K562 (cell line): ENCODE results near the gene NPIPA3. TPM values are rescaled to one million over a fixed set of nuclear protein-coding genes. Genes with fewer than 3 reads are reported as not detected.

Experiments used
- ATAC-seq: fragments of 200-7000 bp; cut with Tn5 transposase; 3 replicates; pipeline ENCODE4 v1.9.1; 2020; ENCODE audit warnings: moderate library complexity
- BruUV-seq: library from RNA; stranded (reverse); fragments of 400-500 nt; replicated peaks from 2 replicates; lab custom pipeline; 2021; lab: Mats Ljungman, UMichigan
- CTCF ChIA-PET: fragments of 300-600 bp; formaldehyde crosslinking; extraction: SDS; loops from one replicate; lab custom pipeline; 2021; ENCODE audit warnings: low intra/inter-chr PET ratio; lab: Yijun Ruan, JAX
- POLR2A ChIA-PET: fragments of 300-600, 350-650 bp; sonication (Branson Sonifier 250); formaldehyde crosslinking; extraction: SDS; loops from one replicate; lab custom pipeline; 2021; ENCODE audit warnings: antibody characterized with exemption, inconsistent platforms; lab: Yijun Ruan, JAX
- DNase-seq, 4 experiments: peaks; one replicate each; pipeline versions ENCODE4 v3.0.0 to v3.0.0-alpha.2; 2011 to 2018; ENCODE audit warnings: low spot score in 3 of 4, mixed read lengths in 3 of 4; ENCODE audit errors: extremely low read depth in 1 of 4
- FAIRE-seq: peaks from 2 replicates; lab custom pipeline; 2011; peaks lifted over from hg19 to GRCh38; lab: Jason Lieb, UNC
- H2AFZ ChIP-seq: 2 replicates; pipeline ENCODE4 v1.6.0; 2011; ENCODE audit warnings: low read depth, low read length, control low read depth, inconsistent platforms
- H3K27ac ChIP-seq: fragments of 200-600 bp; 3 replicates; pipeline ENCODE4 v1.8.0; 2011; ENCODE audit warnings: low read depth, mild to moderate bottlenecking, control low read depth, inconsistent platforms, low read length, moderate library complexity, mixed read lengths; ENCODE audit errors: extremely low read depth
- H3K27me3 ChIP-seq, 2 experiments: fragments of 300-600 bp in 1 of 2; 2 replicates in 1 of 2; 3 replicates in 1 of 2; pipeline versions ENCODE4 v1.6.0 to v1.8.0; 2011; ENCODE audit warnings: inconsistent platforms in 2 of 2, low read length in 2 of 2, mild to moderate bottlenecking in 1 of 2, mixed read lengths in 1 of 2, moderate library complexity in 1 of 2; ENCODE audit not compliant: control insufficient read depth in 2 of 2, insufficient read depth in 2 of 2
- H3K36me3 ChIP-seq: fragments of 300-600 bp; 3 replicates; pipeline ENCODE4 v1.8.0; 2011; ENCODE audit warnings: mild to moderate bottlenecking, low read length, inconsistent platforms; ENCODE audit not compliant: control insufficient read depth, insufficient read depth
- H3K4me1 ChIP-seq, 2 experiments: fragments of 200-600 bp in 1 of 2; replicated peaks in 1 of 2; 2 replicates in 1 of 2; 3 replicates in 1 of 2; pipeline versions ENCODE4 v1.5.1 to v1.8.0; 2011; ENCODE audit warnings: inconsistent platforms in 2 of 2, low read length in 2 of 2, mild to moderate bottlenecking in 1 of 2, mixed read lengths in 1 of 2, moderate library complexity in 1 of 2; ENCODE audit not compliant: control insufficient read depth in 2 of 2, insufficient read depth in 2 of 2
- H3K4me2 ChIP-seq: 2 replicates; pipeline ENCODE4 v1.6.1; 2011; ENCODE audit warnings: low read length, control low read depth, inconsistent platforms, mixed read lengths; ENCODE audit not compliant: insufficient read depth
- H3K4me3 ChIP-seq: fragments of 200-600 bp; sonication (generic), shearing (Covaris generic); 2 replicates; pipeline ENCODE4 v1.5.1; 2016; ENCODE audit warnings: control low read depth, inconsistent platforms
- H3K79me2 ChIP-seq: fragments of 200-600 bp; 3 replicates; pipeline ENCODE4 v1.8.0; 2011; ENCODE audit warnings: low read length, inconsistent platforms; ENCODE audit not compliant: control insufficient read depth, insufficient read depth
- H3K9ac ChIP-seq, 2 experiments: 2 replicates each; pipeline versions ENCODE4 v1.6.0 to v1.6.1; 2011; ENCODE audit warnings: low read depth in 2 of 2, low read length in 2 of 2, control low read depth in 1 of 2, inconsistent platforms in 1 of 2, mild to moderate bottlenecking in 1 of 2, mixed read lengths in 1 of 2; ENCODE audit not compliant: insufficient read depth in 1 of 2
- H3K9me1 ChIP-seq: one replicate; pipeline ENCODE4 v1.6.0; 2011; ENCODE audit warnings: inconsistent platforms, mild to moderate bottlenecking, low read length, moderate library complexity; ENCODE audit not compliant: control insufficient read depth, insufficient read depth
- H3K9me3 ChIP-seq: replicated peaks from 2 replicates; pipeline ENCODE4 v1.5.1; 2011; ENCODE audit warnings: low read depth, low read length, inconsistent platforms; ENCODE audit not compliant: control insufficient read depth, insufficient read depth
- H4K20me1 ChIP-seq: replicated peaks from 2 replicates; pipeline ENCODE4 v1.6.1; 2011; ENCODE audit warnings: low read length, inconsistent platforms, mixed read lengths; ENCODE audit not compliant: control insufficient read depth, insufficient read depth
- BDP1 ChIP-seq: IDR thresholded peaks from 3 replicates; pipeline ENCODE4 v1.6.1; 2011; ENCODE audit not compliant: insufficient read length, insufficient read depth
- IRF2 ChIP-seq: sonication (generic); formaldehyde crosslinking; IDR thresholded peaks from 2 replicates; pipeline ENCODE4 v1.8.1; 2022; ENCODE audit warnings: mild to moderate bottlenecking, missing genetic modification reagents
- JUNB ChIP-seq: fragments of 450-650 bp; formaldehyde crosslinking; conservative IDR thresholded peaks from 2 replicates; pipeline ENCODE4 v1.4.0; 2020; ENCODE audit warnings: mild to moderate bottlenecking
- MAZ ChIP-seq, 2 experiments: fragments of 450-650 bp in 1 of 2; sonication (generic) in 1 of 2; formaldehyde crosslinking; IDR thresholded peaks in 1 of 2; conservative IDR thresholded peaks in 1 of 2; 2 replicates each; pipeline versions ENCODE4 v1.4.0 to v1.5.0; 2020; ENCODE audit warnings: mild to moderate bottlenecking in 1 of 2, missing genetic modification reagents in 1 of 2
- SMARCA4 ChIP-seq: fragments of 450-650 bp; IDR thresholded peaks from 2 replicates; pipeline ENCODE4 v1.6.1; 2016
- TCF7L2 ChIP-seq: fragments of 150-350 bp; IDR thresholded peaks from 2 replicates; pipeline ENCODE4 v1.6.1; 2016; ENCODE audit warnings: low read depth, mild to moderate bottlenecking, low read length, moderate library complexity
- ZNF174 ChIP-seq: fragments of 250-450 bp; sonication (Bioruptor Pico); IDR thresholded peaks from 2 replicates; pipeline ENCODE4 v1.4.0; 2020; ENCODE audit warnings: mild to moderate bottlenecking
- WGBS: fragments of 100-300 bp; shearing (Covaris generic); methylation state at CpG from one replicate; pipeline ENCODE4 v1.1.6; 2016; ENCODE audit warnings: low coverage, mixed read lengths; ENCODE audit not compliant: insufficient coverage; ENCODE audit errors: missing lambda C conversion rate; 5-methylcytosine and 5-hydroxymethylcytosine counted together
- in situ Hi-C: fragments of 300-500 bp; cut with MboI; formaldehyde crosslinking; loops from 4 replicates; pipeline ENCODE4 v1.15.0; 2018; ENCODE audit warnings: inconsistent platforms, mixed read lengths
- intact Hi-C: fragments of 100-400 bp; cut with micrococcal nuclease; formaldehyde crosslinking; loops from 2 replicates; pipeline ENCODE4 v1.14.2; 2022
- polyA plus RNA-seq, 8 experiments: library from polyadenylated mRNA; depleted of rRNA in 4 of 8; stranded (reverse) in 5 of 8; unstranded in 3 of 8; fragments of >200 nt; fragmentation: Nextera tagmentation in 2 of 8; fragmentation: Illumina TruSeq in 1 of 8; extraction: Ambion mirVana in 2 of 8; extraction: Trizol in 1 of 8; gene quantifications; 2 replicates each; pipeline versions ENCODE4 v1.2.1 to v1.2.3, GENCODE V29; 2011 to 2014; ENCODE audit warnings: inconsistent platforms in 1 of 8, missing spikeins in 1 of 8
- total RNA-seq, 7 experiments: library from RNA; depleted of rRNA in 6 of 7; stranded (reverse); fragments of >200 nt in 6 of 7; fragmentation: Illumina TruSeq in 2 of 7; extraction: Trizol in 2 of 7; gene quantifications; 2 replicates each; pipeline versions ENCODE4 v1.2.1 to v1.2.3, GENCODE V29; 2011 to 2021; ENCODE audit warnings: low replicate concordance in 1 of 7
- TF ChIP-seq, protein P1 (sequence below): fragments of 250-450 bp; sonication (Bioruptor Pico); IDR thresholded peaks from 2 replicates; pipeline ENCODE4 v1.5.0; 2021; ENCODE audit warnings: mild to moderate bottlenecking, borderline replicate concordance
- TF ChIP-seq, protein P2 (sequence below): fragments of 250-450 bp; sonication (Bioruptor Pico); IDR thresholded peaks from 2 replicates; pipeline ENCODE4 v1.4.0; 2020; ENCODE audit warnings: mild to moderate bottlenecking, moderate library complexity
- TF ChIP-seq, protein P3 (sequence below): fragments of 450-650 bp; IDR thresholded peaks from 2 replicates; pipeline ENCODE4 v1.6.1; 2016
- TF ChIP-seq, protein P4 (sequence below): sonication (generic); formaldehyde crosslinking; IDR thresholded peaks from 2 replicates; pipeline ENCODE4 v1.8.1; 2023; ENCODE audit warnings: mild to moderate bottlenecking, missing genetic modification reagents, moderate library complexity
- TF ChIP-seq, protein P5 (sequence below), 3 experiments: fragments of 200-800 bp in 1 of 3; fragments of 250-450 bp in 1 of 3; fragments of 450-650 bp in 1 of 3; sonication (Bioruptor Pico) in 1 of 3; sonication (Bioruptor generic) in 1 of 3; formaldehyde crosslinking in 1 of 3; IDR thresholded peaks; 2 replicates each; pipeline versions ENCODE4 v1.6.1 to v1.8.0; 2016 to 2022; ENCODE audit warnings: mild to moderate bottlenecking in 2 of 3, missing genetic modification characterization in 2 of 3, missing compliant biosample characterization in 1 of 3, moderate library complexity in 1 of 3

The NPIPA3 gene
- total and polyA plus RNA-seq, 9 of the 15 experiments (the other 6 are each of a cell fraction or from before 2014, with no cell fraction given) = 1.1 to 6.6 (median 2.0) TPM

DNA sequence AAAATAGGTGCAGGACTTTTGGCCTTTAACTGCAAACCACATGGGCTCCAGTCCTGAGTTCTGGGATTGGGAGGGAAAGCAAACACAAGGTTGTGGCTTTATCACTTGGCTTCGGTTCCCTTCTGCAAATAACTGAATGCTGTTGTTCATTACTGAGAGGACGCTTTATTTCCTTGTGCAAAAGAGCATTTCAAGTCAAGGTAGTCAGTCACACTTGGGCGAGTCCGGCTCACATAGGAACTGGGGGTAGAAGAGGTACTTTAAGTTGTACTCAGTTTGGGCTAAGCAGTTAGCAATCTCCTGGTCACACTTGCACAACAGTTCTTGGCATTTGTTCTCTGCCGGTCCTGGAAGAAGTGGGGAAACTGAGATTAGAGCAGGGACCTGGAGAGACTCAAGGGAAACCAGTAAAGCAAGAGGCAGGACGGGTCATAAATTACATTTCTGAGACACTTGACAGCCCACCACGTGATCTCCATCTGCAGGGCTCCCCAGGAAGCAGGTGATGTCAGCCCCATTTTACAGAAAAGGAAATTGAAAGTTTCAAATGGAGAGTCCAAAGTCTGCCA lies 30.7 kb upstream of the NPIPA3 start:
- H3K9ac ChIP-seq = no peak overlapping the region
- BruUV-seq = no TSS peak
- no peaks in the 10 kb centered on the region for H3K79me2 ChIP-seq
- no peak overlapping the region for H2AFZ ChIP-seq
- H3K4me3 ChIP-seq = no peak overlapping the region
- intact Hi-C loops = no loop called here
- in situ Hi-C loops = no loop called here
- no peaks in the 10 kb centered on the region; a peak in 1 of 5 replicates for H3K4me1 ChIP-seq
- no peak overlapping the region for H3K27ac ChIP-seq
- H3K9me3 ChIP-seq = no peaks in the 10 kb centered on the region
- FAIRE-seq (peak; percentile 78), ATAC-seq (peak; percentile 62), DNase-seq (peak in 2 of 4 experiments; percentile 39)
- ChIA-PET CTCF (no interaction called here), POLR2A (no interaction called here)
- no peak overlapping the region for H3K4me2 ChIP-seq
- no peaks in the 10 kb centered on the region for H3K9me1 ChIP-seq
- no peaks in the 10 kb centered on the region for H3K27me3 ChIP-seq
- 17% methylated on average over 7 of the region's 7 CpGs for WGBS
- H3K36me3 ChIP-seq = peaks cover 11% of the 10 kb centered on the region; the same call in 2 of the 3 replicates
- no peaks in the 10 kb centered on the region for H4K20me1 ChIP-seq
- no peak for TF ChIP-seq SMARCA4
- no peak for TF ChIP-seq TCF7L2
- TF ChIP-seq IRF2 = no peak
- TF ChIP-seq, protein P1, sequence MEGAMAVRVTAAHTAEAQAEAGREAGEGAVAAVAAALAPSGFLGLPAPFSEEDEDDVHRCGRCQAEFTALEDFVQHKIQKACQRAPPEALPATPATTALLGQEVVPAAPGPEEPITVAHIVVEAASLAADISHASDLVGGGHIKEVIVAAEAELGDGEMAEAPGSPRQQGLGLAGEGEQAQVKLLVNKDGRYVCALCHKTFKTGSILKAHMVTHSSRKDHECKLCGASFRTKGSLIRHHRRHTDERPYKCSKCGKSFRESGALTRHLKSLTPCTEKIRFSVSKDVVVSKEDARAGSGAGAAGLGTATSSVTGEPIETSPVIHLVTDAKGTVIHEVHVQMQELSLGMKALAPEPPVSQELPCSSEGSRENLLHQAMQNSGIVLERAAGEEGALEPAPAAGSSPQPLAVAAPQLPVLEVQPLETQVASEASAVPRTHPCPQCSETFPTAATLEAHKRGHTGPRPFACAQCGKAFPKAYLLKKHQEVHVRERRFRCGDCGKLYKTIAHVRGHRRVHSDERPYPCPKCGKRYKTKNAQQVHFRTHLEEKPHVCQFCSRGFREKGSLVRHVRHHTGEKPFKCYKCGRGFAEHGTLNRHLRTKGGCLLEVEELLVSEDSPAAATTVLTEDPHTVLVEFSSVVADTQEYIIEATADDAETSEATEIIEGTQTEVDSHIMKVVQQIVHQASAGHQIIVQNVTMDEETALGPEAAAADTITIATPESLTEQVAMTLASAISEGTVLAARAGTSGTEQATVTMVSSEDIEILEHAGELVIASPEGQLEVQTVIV (CRISPR knock-in tag) = no peak
- TF ChIP-seq ZNF174 (CRISPR knock-in tag) = no peak
- TF ChIP-seq, protein P2, sequence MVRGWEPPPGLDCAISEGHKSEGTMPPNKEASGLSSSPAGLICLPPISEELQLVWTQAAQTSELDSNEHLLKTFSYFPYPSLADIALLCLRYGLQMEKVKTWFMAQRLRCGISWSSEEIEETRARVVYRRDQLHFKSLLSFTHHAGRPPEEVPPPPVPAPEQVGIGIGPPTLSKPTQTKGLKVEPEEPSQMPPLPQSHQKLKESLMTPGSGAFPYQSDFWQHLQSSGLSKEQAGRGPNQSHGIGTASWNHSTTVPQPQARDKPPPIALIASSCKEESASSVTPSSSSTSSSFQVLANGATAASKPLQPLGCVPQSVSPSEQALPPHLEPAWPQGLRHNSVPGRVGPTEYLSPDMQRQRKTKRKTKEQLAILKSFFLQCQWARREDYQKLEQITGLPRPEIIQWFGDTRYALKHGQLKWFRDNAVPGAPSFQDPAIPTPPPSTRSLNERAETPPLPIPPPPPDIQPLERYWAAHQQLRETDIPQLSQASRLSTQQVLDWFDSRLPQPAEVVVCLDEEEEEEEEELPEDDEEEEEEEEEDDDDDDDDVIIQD (CRISPR knock-in tag) = no peak
- no peak for TF ChIP-seq MAZ (CRISPR knock-in tag; conservative IDR thresholded peaks at IDR 0.05 in 1 of 2, IDR thresholded peaks at IDR 0.05 in 1 of 2)
- TF ChIP-seq, protein P3, sequence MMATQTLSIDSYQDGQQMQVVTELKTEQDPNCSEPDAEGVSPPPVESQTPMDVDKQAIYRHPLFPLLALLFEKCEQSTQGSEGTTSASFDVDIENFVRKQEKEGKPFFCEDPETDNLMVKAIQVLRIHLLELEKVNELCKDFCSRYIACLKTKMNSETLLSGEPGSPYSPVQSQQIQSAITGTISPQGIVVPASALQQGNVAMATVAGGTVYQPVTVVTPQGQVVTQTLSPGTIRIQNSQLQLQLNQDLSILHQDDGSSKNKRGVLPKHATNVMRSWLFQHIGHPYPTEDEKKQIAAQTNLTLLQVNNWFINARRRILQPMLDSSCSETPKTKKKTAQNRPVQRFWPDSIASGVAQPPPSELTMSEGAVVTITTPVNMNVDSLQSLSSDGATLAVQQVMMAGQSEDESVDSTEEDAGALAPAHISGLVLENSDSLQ = peak; percentile 96
- TF ChIP-seq, protein P4, sequence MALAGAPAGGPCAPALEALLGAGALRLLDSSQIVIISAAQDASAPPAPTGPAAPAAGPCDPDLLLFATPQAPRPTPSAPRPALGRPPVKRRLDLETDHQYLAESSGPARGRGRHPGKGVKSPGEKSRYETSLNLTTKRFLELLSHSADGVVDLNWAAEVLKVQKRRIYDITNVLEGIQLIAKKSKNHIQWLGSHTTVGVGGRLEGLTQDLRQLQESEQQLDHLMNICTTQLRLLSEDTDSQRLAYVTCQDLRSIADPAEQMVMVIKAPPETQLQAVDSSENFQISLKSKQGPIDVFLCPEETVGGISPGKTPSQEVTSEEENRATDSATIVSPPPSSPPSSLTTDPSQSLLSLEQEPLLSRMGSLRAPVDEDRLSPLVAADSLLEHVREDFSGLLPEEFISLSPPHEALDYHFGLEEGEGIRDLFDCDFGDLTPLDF = no peak
- no peak for TF ChIP-seq BDP1
- TF ChIP-seq, protein P5, sequence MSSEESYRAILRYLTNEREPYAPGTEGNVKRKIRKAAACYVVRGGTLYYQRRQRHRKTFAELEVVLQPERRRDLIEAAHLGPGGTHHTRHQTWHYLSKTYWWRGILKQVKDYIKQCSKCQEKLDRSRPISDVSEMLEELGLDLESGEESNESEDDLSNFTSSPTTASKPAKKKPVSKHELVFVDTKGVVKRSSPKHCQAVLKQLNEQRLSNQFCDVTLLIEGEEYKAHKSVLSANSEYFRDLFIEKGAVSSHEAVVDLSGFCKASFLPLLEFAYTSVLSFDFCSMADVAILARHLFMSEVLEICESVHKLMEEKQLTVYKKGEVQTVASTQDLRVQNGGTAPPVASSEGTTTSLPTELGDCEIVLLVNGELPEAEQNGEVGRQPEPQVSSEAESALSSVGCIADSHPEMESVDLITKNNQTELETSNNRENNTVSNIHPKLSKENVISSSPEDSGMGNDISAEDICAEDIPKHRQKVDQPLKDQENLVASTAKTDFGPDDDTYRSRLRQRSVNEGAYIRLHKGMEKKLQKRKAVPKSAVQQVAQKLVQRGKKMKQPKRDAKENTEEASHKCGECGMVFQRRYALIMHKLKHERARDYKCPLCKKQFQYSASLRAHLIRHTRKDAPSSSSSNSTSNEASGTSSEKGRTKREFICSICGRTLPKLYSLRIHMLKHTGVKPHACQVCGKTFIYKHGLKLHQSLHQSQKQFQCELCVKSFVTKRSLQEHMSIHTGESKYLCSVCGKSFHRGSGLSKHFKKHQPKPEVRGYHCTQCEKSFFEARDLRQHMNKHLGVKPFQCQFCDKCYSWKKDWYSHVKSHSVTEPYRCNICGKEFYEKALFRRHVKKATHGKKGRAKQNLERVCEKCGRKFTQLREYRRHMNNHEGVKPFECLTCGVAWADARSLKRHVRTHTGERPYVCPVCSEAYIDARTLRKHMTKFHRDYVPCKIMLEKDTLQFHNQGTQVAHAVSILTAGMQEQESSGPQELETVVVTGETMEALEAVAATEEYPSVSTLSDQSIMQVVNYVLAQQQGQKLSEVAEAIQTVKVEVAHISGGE (CRISPR knock-in tag; IDR thresholded peaks at IDR 0.05) = no peak
- no peak for TF ChIP-seq JUNB (CRISPR knock-in tag)
